K562 (cell line): ENCODE results near the gene MLYCD. TPM values are rescaled to one million over a fixed set of nuclear protein-coding genes. Genes with fewer than 3 reads are reported as not detected.

Experiments
- ETV1 ChIP-seq: fragments of 450-650 bp; conservative IDR thresholded peaks from 2 replicates; pipeline ENCODE4 v1.6.1; 2016; ENCODE audit warnings: missing genetic modification characterization, control low read depth, low read depth, missing compliant biosample characterization
- FOXJ2 ChIP-seq: fragments of 200-800 bp; sonication (Bioruptor generic); IDR thresholded peaks from 2 replicates; pipeline ENCODE4 v1.6.1; 2016; ENCODE audit warnings: missing genetic modification characterization, missing compliant biosample characterization
- GATAD2B ChIP-seq: fragments of 450-650 bp; IDR thresholded peaks from 2 replicates; pipeline ENCODE4 v1.6.1; 2017; ENCODE audit warnings: mild to moderate bottlenecking, borderline replicate concordance
- ID3 ChIP-seq, 2 experiments: fragments of 250-450 bp in 1 of 2; fragments of 450-650 bp in 1 of 2; sonication (Bioruptor Pico) in 1 of 2; IDR thresholded peaks; 2 replicates each; pipeline versions ENCODE4 v1.6.1 to v1.8.0; 2016 to 2021; ENCODE audit warnings: mild to moderate bottlenecking in 2 of 2, moderate library complexity in 2 of 2, missing compliant biosample characterization in 1 of 2, missing genetic modification characterization in 1 of 2
- MIER1 ChIP-seq: fragments of 450-650 bp; IDR thresholded peaks from 2 replicates; pipeline ENCODE4 v1.6.1; 2016; ENCODE audit warnings: antibody characterized with exemption, mild to moderate bottlenecking, low read depth
- NFYB ChIP-seq: IDR thresholded peaks from 2 replicates; pipeline ENCODE4 v1.6.1; 2011; ENCODE audit warnings: mild to moderate bottlenecking, moderate library complexity; ENCODE audit not compliant: insufficient read length; ENCODE audit errors: extremely low read depth
- NR3C1 ChIP-seq: sonication (generic); formaldehyde crosslinking; IDR thresholded peaks from 2 replicates; pipeline ENCODE4 v1.8.1; 2022; ENCODE audit warnings: missing genetic modification reagents
- NRF1 ChIP-seq, 2 experiments: fragments of 450-650 bp; IDR thresholded peaks in 1 of 2; conservative IDR thresholded peaks in 1 of 2; 2 replicates each; pipeline ENCODE4 v1.6.1; 2014; ENCODE audit warnings: mild to moderate bottlenecking in 2 of 2
- SP1 ChIP-seq: sonication (generic); formaldehyde crosslinking; IDR thresholded peaks from 2 replicates; pipeline ENCODE4 v1.8.1; 2022; ENCODE audit warnings: mild to moderate bottlenecking, missing genetic modification reagents
- ZBTB1 ChIP-seq: sonication (generic); formaldehyde crosslinking; IDR thresholded peaks from 2 replicates; pipeline ENCODE4 v1.8.1; 2023; ENCODE audit warnings: missing genetic modification reagents, low read depth, mild to moderate bottlenecking, borderline replicate concordance
- ZFP36 ChIP-seq: fragments of 150-350 bp; IDR thresholded peaks from 2 replicates; pipeline ENCODE4 v1.6.1; 2018; ENCODE audit warnings: low read length, low read depth; ENCODE audit not compliant: partially characterized antibody
- ZNF277 ChIP-seq: fragments of 250-450 bp; sonication (Bioruptor Pico); IDR thresholded peaks from 2 replicates; pipeline ENCODE4 v1.8.0; 2022; ENCODE audit warnings: inconsistent platforms, mild to moderate bottlenecking, moderate library complexity, borderline replicate concordance
- ZNF316 ChIP-seq: fragments of 450-650 bp; IDR thresholded peaks from 2 replicates; pipeline ENCODE4 v1.6.1; 2016
- ZNF445 ChIP-seq: fragments of 250-450 bp; sonication (Bioruptor Pico); IDR thresholded peaks from 2 replicates; pipeline ENCODE4 v1.4.0; 2020; ENCODE audit warnings: low read depth, mild to moderate bottlenecking, moderate library complexity
- ZNF696 ChIP-seq: fragments of 250-450 bp; sonication (Bioruptor Pico); conservative IDR thresholded peaks from 2 replicates; pipeline ENCODE4 v1.4.0; 2020; ENCODE audit warnings: mild to moderate bottlenecking, moderate library complexity
- polyA plus RNA-seq, 8 experiments: library from polyadenylated mRNA; depleted of rRNA in 4 of 8; stranded (reverse) in 5 of 8; unstranded in 3 of 8; fragments of >200 nt; fragmentation: Nextera tagmentation in 2 of 8; fragmentation: Illumina TruSeq in 1 of 8; extraction: Ambion mirVana in 2 of 8; extraction: Trizol in 1 of 8; gene quantifications; 2 replicates each; pipeline versions ENCODE4 v1.2.1 to v1.2.3, GENCODE V29; 2011 to 2014; ENCODE audit warnings: inconsistent platforms in 1 of 8, missing spikeins in 1 of 8
- total RNA-seq, 7 experiments: library from RNA; depleted of rRNA in 6 of 7; stranded (reverse); fragments of >200 nt in 6 of 7; fragmentation: Illumina TruSeq in 2 of 7; extraction: Trizol in 2 of 7; gene quantifications; 2 replicates each; pipeline versions ENCODE4 v1.2.1 to v1.2.3, GENCODE V29; 2011 to 2021; ENCODE audit warnings: low replicate concordance in 1 of 7
- TF ChIP-seq, protein P1 (sequence below), 2 experiments: fragments of 450-650 bp in 1 of 2; IDR thresholded peaks; 2 replicates each; pipeline ENCODE4 v1.6.1; 2011 to 2017; ENCODE audit warnings: low read depth in 2 of 2, antibody characterized with exemption in 1 of 2, borderline replicate concordance in 1 of 2, low read length in 1 of 2, mild to moderate bottlenecking in 1 of 2, mixed read lengths in 1 of 2; ENCODE audit not compliant: control insufficient read depth in 1 of 2
- TF ChIP-seq, protein P2 (sequence below): fragments of 450-650 bp; IDR thresholded peaks from 2 replicates; pipeline ENCODE4 v1.6.1; 2017; ENCODE audit warnings: antibody characterized with exemption
- TF ChIP-seq, protein P3 (sequence below): fragments of 450-650 bp; formaldehyde crosslinking; IDR thresholded peaks from 2 replicates; pipeline ENCODE4 v1.4.0; 2020; ENCODE audit warnings: mild to moderate bottlenecking, mixed read lengths

The MLYCD gene
- total and polyA plus RNA-seq, 9 of the 15 experiments (the other 6 are each of a cell fraction or from before 2014, with no cell fraction given), result 0.15 to 2.0 (median 1.0) TPM

- TF ChIP-seq ID3 (CRISPR knock-in tag; IDR thresholded peaks at IDR 0.05), result no peak
- TF ChIP-seq ID3 (tag; IDR thresholded peaks at IDR 0.05), result peak; percentile 52; the same call in 1 of the 2 replicates
- TF ChIP-seq ZBTB1, result no peak
- no peak for TF ChIP-seq ZNF316
- TF ChIP-seq ZNF277 (CRISPR knock-in tag), result no peak
- no peak for TF ChIP-seq ETV1 (tag)
- TF ChIP-seq NRF1 (conservative IDR thresholded peaks at IDR 0.05 in 1 of 2, IDR thresholded peaks at IDR 0.05 in 1 of 2), result peak; percentile 70 to 76
- TF ChIP-seq NFYB, result no peak
- TF ChIP-seq FOXJ2, result no peak
- TF ChIP-seq, protein P1, sequence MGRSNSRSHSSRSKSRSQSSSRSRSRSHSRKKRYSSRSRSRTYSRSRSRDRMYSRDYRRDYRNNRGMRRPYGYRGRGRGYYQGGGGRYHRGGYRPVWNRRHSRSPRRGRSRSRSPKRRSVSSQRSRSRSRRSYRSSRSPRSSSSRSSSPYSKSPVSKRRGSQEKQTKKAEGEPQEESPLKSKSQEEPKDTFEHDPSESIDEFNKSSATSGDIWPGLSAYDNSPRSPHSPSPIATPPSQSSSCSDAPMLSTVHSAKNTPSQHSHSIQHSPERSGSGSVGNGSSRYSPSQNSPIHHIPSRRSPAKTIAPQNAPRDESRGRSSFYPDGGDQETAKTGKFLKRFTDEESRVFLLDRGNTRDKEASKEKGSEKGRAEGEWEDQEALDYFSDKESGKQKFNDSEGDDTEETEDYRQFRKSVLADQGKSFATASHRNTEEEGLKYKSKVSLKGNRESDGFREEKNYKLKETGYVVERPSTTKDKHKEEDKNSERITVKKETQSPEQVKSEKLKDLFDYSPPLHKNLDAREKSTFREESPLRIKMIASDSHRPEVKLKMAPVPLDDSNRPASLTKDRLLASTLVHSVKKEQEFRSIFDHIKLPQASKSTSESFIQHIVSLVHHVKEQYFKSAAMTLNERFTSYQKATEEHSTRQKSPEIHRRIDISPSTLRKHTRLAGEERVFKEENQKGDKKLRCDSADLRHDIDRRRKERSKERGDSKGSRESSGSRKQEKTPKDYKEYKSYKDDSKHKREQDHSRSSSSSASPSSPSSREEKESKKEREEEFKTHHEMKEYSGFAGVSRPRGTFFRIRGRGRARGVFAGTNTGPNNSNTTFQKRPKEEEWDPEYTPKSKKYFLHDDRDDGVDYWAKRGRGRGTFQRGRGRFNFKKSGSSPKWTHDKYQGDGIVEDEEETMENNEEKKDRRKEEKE (IDR thresholded peaks at IDR 0.05; ENCODE audit: borderline replicate concordance in 1 of 2, control insufficient read depth in 1 of 2, low read depth in 2 of 2, low read length in 1 of 2), result no peak
- TF ChIP-seq GATAD2B, result peak; percentile 8; the same call in 1 of the 2 replicates
- no peak for TF ChIP-seq MIER1
- TF ChIP-seq ZNF445 (CRISPR knock-in tag), result no peak
- TF ChIP-seq ZNF696 (CRISPR knock-in tag), result no peak
- TF ChIP-seq ZFP36, result no peak
- TF ChIP-seq NR3C1 (CRISPR knock-in tag), result peak; percentile 87
- TF ChIP-seq, protein P2, sequence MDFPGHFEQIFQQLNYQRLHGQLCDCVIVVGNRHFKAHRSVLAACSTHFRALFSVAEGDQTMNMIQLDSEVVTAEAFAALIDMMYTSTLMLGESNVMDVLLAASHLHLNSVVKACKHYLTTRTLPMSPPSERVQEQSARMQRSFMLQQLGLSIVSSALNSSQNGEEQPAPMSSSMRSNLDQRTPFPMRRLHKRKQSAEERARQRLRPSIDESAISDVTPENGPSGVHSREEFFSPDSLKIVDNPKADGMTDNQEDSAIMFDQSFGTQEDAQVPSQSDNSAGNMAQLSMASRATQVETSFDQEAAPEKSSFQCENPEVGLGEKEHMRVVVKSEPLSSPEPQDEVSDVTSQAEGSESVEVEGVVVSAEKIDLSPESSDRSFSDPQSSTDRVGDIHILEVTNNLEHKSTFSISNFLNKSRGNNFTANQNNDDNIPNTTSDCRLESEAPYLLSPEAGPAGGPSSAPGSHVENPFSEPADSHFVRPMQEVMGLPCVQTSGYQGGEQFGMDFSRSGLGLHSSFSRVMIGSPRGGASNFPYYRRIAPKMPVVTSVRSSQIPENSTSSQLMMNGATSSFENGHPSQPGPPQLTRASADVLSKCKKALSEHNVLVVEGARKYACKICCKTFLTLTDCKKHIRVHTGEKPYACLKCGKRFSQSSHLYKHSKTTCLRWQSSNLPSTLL, result no peak
- TF ChIP-seq, protein P3, sequence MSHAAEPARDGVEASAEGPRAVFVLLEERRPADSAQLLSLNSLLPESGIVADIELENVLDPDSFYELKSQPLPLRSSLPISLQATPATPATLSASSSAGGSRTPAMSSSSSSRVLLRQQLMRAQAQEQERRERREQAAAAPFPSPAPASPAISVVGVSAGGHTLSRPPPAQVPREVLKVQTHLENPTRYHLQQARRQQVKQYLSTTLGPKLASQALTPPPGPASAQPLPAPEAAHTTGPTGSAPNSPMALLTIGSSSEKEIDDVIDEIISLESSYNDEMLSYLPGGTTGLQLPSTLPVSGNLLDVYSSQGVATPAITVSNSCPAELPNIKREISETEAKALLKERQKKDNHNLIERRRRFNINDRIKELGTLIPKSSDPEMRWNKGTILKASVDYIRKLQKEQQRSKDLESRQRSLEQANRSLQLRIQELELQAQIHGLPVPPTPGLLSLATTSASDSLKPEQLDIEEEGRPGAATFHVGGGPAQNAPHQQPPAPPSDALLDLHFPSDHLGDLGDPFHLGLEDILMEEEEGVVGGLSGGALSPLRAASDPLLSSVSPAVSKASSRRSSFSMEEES, result no peak
- TF ChIP-seq SP1 (CRISPR knock-in tag), result no peak
Observed at GRCh38 chr16:83899272-83899897, 470 bp downstream of the MLYCD start (continued).
